ENCODE measurements around the gene ATG4A.

- TF ChIP-seq YY1 (IDR thresholded peaks at IDR 0.05; ENCODE audit: insufficient read depth, insufficient read length) (no peak), SUZ12 (IDR thresholded peaks at IDR 0.05; ENCODE audit: extremely low read depth, insufficient read depth, insufficient read length) (no peak)
These were observed 77.6 kb downstream of the ATG4A start for GRCh38 chrX:108168961-108169740.

All from NT2/D1 (cell line).